Endothelial cell of umbilical vein (primary cell): Measurements from ENCODE around the gene ZDHHC11B. TPM values are rescaled to one million over a fixed set of nuclear protein-coding genes. Genes with fewer than 3 reads are reported as not detected.

Experiments used
- BruUV-seq: library from RNA; stranded (reverse); fragments of 400-500 nt; replicated peaks from 2 replicates; lab custom pipeline; 2021; lab: Mats Ljungman, UMichigan
- CTCF ChIA-PET: fragments of 300-600, 350-600 bp; sonication (Branson Sonifier 250); formaldehyde crosslinking; loops from one replicate; lab custom pipeline; 2021; ENCODE audit warnings: antibody characterized with exemption, inconsistent platforms; lab: Charles Lee
- POLR2A ChIA-PET: fragments of 300-600, 350-600 bp; sonication (Branson Sonifier 250); formaldehyde crosslinking; loops from one replicate; lab custom pipeline; 2021; ENCODE audit warnings: antibody characterized with exemption, inconsistent platforms; lab: Charles Lee
- DNase-seq: peaks from one replicate; pipeline ENCODE4 v3.0.0-alpha.2; 2011; ENCODE audit warnings: low read depth, low spot score
- FAIRE-seq: peaks from 2 replicates; lab custom pipeline; 2011; peaks lifted over from hg19 to GRCh38; lab: Jason Lieb, UNC
- H2AFZ ChIP-seq: 2 replicates; pipeline ENCODE4 v1.6.0; 2012; ENCODE audit warnings: low read depth, low read length, control low read depth, inconsistent platforms
- H3K27ac ChIP-seq: 2 replicates; pipeline ENCODE4 v1.5.1; 2011; ENCODE audit warnings: low read depth, mild to moderate bottlenecking, control low read depth, low read length, moderate library complexity; ENCODE audit not compliant: insufficient read depth
- H3K27me3 ChIP-seq, 2 experiments: 2 replicates each; pipeline versions ENCODE4 v1.6.0 to v1.6.1; 2011; ENCODE audit warnings: low read length in 2 of 2, mixed read lengths in 1 of 2; ENCODE audit not compliant: control insufficient read depth in 2 of 2, insufficient read depth in 2 of 2
- H3K36me3 ChIP-seq, 2 experiments: 2 replicates in 1 of 2; 3 replicates in 1 of 2; pipeline ENCODE4 v1.5.1; 2011; ENCODE audit warnings: low read length in 2 of 2, mild to moderate bottlenecking in 1 of 2, moderate library complexity in 1 of 2; ENCODE audit not compliant: control insufficient read depth in 2 of 2, insufficient read depth in 2 of 2; ENCODE audit errors: extremely low read depth in 1 of 2
- H3K4me1 ChIP-seq: 3 replicates; pipeline ENCODE4 v1.5.1; 2011; ENCODE audit warnings: mild to moderate bottlenecking, low read length; ENCODE audit not compliant: control insufficient read depth, insufficient read depth; ENCODE audit errors: extremely low read depth
- H3K4me2 ChIP-seq: 2 replicates; pipeline ENCODE4 v1.6.1; 2011; ENCODE audit warnings: low read length, control low read depth, mixed read lengths; ENCODE audit not compliant: insufficient read depth
- H3K4me3 ChIP-seq, 3 experiments: fragments of 200-600 bp in 1 of 3; sonication (generic), shearing (Covaris generic) in 1 of 3; replicated peaks in 1 of 3; 2 replicates each; pipeline ENCODE4 v1.5.1; 2011 to 2016; ENCODE audit warnings: control low read depth in 3 of 3, low read length in 3 of 3, mild to moderate bottlenecking in 2 of 3, inconsistent platforms in 1 of 3, low read depth in 1 of 3, moderate library complexity in 1 of 3; ENCODE audit not compliant: insufficient read depth in 1 of 3
- H3K79me2 ChIP-seq: 2 replicates; pipeline ENCODE4 v1.6.0; 2012; ENCODE audit warnings: low read length, inconsistent platforms; ENCODE audit not compliant: control insufficient read depth, insufficient read depth
- H3K9ac ChIP-seq: replicated peaks from 2 replicates; pipeline ENCODE3; 2011; ENCODE audit warnings: low read length, control low read depth; ENCODE audit not compliant: insufficient read depth; ENCODE audit errors: extremely low read depth
- H3K9me1 ChIP-seq: replicated peaks from 3 replicates; pipeline ENCODE4 v1.6.0; 2011; ENCODE audit warnings: mild to moderate bottlenecking, low read length; ENCODE audit not compliant: control insufficient read depth, insufficient read depth; ENCODE audit errors: extremely low read depth
- H3K9me3 ChIP-seq: replicated peaks from 2 replicates; pipeline ENCODE4 v1.5.1; 2012; ENCODE audit warnings: low read length, inconsistent platforms; ENCODE audit not compliant: control insufficient read depth, insufficient read depth
- H4K20me1 ChIP-seq: replicated peaks from 2 replicates; pipeline ENCODE3; 2011; ENCODE audit warnings: mild to moderate bottlenecking, low read length; ENCODE audit not compliant: control insufficient read depth, insufficient read depth; ENCODE audit errors: extremely low read depth
- EZH2 ChIP-seq: IDR thresholded peaks from 2 replicates; pipeline ENCODE4 v1.6.1; 2012; ENCODE audit warnings: borderline replicate concordance, low read depth, mild to moderate bottlenecking, moderate library complexity, low read length, inconsistent platforms; ENCODE audit not compliant: severe bottlenecking
- FOS ChIP-seq: IDR thresholded peaks from 2 replicates; pipeline ENCODE4 v1.6.1; 2011; ENCODE audit warnings: mild to moderate bottlenecking, low read length, moderate library complexity, borderline replicate concordance; ENCODE audit not compliant: insufficient read depth
- GATA2 ChIP-seq: IDR thresholded peaks from 2 replicates; pipeline ENCODE4 v1.7.0; 2011; ENCODE audit warnings: low read depth, mild to moderate bottlenecking, moderate library complexity, mixed read lengths, low read length; ENCODE audit not compliant: insufficient read length, insufficient read depth
- JUN ChIP-seq: IDR thresholded peaks from 2 replicates; pipeline ENCODE4 v1.6.1; 2011; ENCODE audit warnings: borderline replicate concordance, low read depth; ENCODE audit not compliant: insufficient read length, insufficient read depth
- MYC ChIP-seq: IDR thresholded peaks from one replicate; pipeline ENCODE4 v1.6.1; 2011; ENCODE audit warnings: mild to moderate bottlenecking, low read depth, low read length
- POLR2A ChIP-seq: IDR thresholded peaks from 2 replicates; pipeline ENCODE4 v1.6.1; 2012; ENCODE audit warnings: low read depth, mild to moderate bottlenecking, control low read depth, low read length
- POLR2AphosphoS5 ChIP-seq: IDR thresholded peaks from 2 replicates; pipeline ENCODE4 v1.6.1; 2012; ENCODE audit warnings: low read depth, mild to moderate bottlenecking, control low read depth, low read length, moderate library complexity; ENCODE audit not compliant: insufficient read depth
- dilution Hi-C: fragments of 300-500 bp; cut with MboI; formaldehyde crosslinking; loops from one replicate; pipeline ENCODE4 v1.15.0; 2019; ENCODE audit warnings: low sequenced_read_pairs; ENCODE audit not compliant: extremely low pct_ligation_motif_present
- intact Hi-C: fragments of 100-400 bp; cut with micrococcal nuclease; formaldehyde crosslinking; loops from one replicate; pipeline ENCODE4 v1.10.0; 2022
- polyA plus RNA-seq, 4 experiments: library from polyadenylated mRNA; depleted of rRNA in 3 of 4; stranded (reverse) in 3 of 4; unstranded in 1 of 4; fragments of >200 nt; gene quantifications; 2 replicates each; pipeline versions ENCODE4 v1.2.1 to v1.2.3, GENCODE V29; 2011 to 2012; ENCODE audit warnings: missing spikeins in 1 of 4
- total RNA-seq: library from RNA; stranded (reverse); gene quantifications from 2 replicates; pipeline ENCODE4 v1.2.3, GENCODE V29; 2021
- TF ChIP-seq, protein P1 (sequence below): IDR thresholded peaks from 2 replicates; pipeline ENCODE4 v1.6.1; 2011; ENCODE audit not compliant: insufficient read depth, insufficient read length
- TF ChIP-seq, protein P2 (sequence below), 2 donors: IDR thresholded peaks; 1 replicate in 1 of 2; 2 replicates in 1 of 2; pipeline ENCODE4 v1.5.1; 2011; ENCODE audit warnings: low read length in 2 of 2, mild to moderate bottlenecking in 2 of 2, moderate library complexity in 2 of 2, control low read depth in 1 of 2, inconsistent platforms in 1 of 2, low read depth in 1 of 2; ENCODE audit not compliant: insufficient read depth in 1 of 2; ENCODE audit errors: extremely low read depth in 1 of 2

The ZDHHC11B gene
- total and polyA plus RNA-seq, 2 donors (not counting 3 experiments of a cell fraction or from before 2014, with no cell fraction given), result not detected

DNA sequence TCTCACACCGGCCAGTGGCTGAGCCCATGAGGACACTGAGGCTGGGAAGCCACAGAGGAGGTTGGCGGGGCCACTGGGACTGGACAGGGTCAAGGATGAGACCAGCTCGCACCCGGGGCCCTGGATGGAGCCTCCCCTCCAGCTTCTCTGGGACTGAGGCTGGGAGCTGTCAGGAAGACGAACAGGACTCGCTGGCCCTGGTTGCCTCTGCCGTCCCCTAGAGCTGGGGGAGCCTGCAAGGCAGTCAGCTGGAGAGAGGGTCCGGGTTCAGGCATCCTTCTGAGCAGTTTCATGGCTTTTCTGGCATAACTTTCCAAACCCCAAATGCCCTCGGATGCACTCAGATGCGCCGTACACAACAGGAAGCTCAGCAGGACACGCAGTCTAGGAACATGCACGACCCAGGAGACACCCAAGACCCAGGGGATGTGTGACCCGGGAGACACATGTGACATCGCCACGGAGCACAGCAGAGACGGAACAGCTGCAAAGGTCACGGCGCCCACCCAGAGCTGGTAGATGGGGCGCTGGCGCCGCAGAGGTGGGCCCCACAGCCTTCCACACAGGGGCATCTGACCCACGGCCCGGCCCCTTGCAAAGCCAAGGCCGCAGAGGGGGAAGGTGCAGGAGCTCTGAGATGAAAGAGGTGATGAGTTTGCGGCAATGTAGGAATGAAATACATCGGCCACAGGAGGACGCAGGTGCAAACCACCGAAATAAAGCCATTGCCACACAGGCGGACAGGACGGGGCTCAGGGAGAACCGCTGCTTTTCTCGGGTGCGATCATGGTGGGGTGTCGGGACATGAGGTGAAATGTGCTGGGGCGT, 108.4 kb downstream of the ZDHHC11B start:
- CTCF ChIA-PET, result no interaction called here
- Histone ChIP-seq H3K79me2 (no peaks in the 10 kb centered on the region), H3K9me1 (no peaks in the 10 kb centered on the region), H3K27me3 (no peaks in the 10 kb centered on the region), H2AFZ (no peak overlapping the region), H3K36me3 (no peaks in the 10 kb centered on the region), H3K4me2 (no peak overlapping the region), H4K20me1 (no peaks in the 10 kb centered on the region), H3K27ac (no peak overlapping the region), H3K4me3 (no peak overlapping the region), H3K9me3 (no peaks in the 10 kb centered on the region), H3K9ac (no peak overlapping the region), H3K4me1 (no peaks in the 10 kb centered on the region)
- dilution Hi-C loops (no loop called here), intact Hi-C loops (loop anchor here (10.0 kb wide), 1 partner anchor 361 kb away; no protein-coding TSS in a partner anchor)
- TF ChIP-seq MYC (no peak), JUN (no peak), POLR2AphosphoS5 (no peak), FOS (no peak), EZH2 (no peak), POLR2A (no peak), GATA2 (no peak)
- TF ChIP-seq, protein P1, sequence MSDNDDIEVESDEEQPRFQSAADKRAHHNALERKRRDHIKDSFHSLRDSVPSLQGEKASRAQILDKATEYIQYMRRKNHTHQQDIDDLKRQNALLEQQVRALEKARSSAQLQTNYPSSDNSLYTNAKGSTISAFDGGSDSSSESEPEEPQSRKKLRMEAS, result no peak
- TF ChIP-seq, protein P2, sequence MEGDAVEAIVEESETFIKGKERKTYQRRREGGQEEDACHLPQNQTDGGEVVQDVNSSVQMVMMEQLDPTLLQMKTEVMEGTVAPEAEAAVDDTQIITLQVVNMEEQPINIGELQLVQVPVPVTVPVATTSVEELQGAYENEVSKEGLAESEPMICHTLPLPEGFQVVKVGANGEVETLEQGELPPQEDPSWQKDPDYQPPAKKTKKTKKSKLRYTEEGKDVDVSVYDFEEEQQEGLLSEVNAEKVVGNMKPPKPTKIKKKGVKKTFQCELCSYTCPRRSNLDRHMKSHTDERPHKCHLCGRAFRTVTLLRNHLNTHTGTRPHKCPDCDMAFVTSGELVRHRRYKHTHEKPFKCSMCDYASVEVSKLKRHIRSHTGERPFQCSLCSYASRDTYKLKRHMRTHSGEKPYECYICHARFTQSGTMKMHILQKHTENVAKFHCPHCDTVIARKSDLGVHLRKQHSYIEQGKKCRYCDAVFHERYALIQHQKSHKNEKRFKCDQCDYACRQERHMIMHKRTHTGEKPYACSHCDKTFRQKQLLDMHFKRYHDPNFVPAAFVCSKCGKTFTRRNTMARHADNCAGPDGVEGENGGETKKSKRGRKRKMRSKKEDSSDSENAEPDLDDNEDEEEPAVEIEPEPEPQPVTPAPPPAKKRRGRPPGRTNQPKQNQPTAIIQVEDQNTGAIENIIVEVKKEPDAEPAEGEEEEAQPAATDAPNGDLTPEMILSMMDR (IDR thresholded peaks at IDR 0.05; ENCODE audit: extremely low read depth in 1 of 2, insufficient read depth in 1 of 2, low read depth in 1 of 2, low read length in 2 of 2), result no peak
- FAIRE-seq, result no peak
- no peak for DNase-seq
- BruUV-seq, result no TSS peak
- POLR2A ChIA-PET, result no interaction called here
